Thoracic aorta (tissue), 2 donors: ENCODE data around the gene BIRC7. TPM values are rescaled to one million over a fixed set of nuclear protein-coding genes. Genes with fewer than 3 reads are reported as not detected.

ENCODE experiments used
- ATAC-seq: fragments of 150-250 bp; one replicate; pipeline ENCODE4 v1.8.0; 2017; ENCODE audit warnings: low read depth; ENCODE audit not compliant: insufficient number of reproducible peaks, low FRiP score
- DNase-seq: peaks from one replicate; pipeline ENCODE4 v3.0.0-alpha.2; 2020; ENCODE audit warnings: low spot score
- H3K27ac ChIP-seq, 2 donors: fragments of 200-600 bp; sonication (generic); 1 replicate in 1 of 2; 2 replicates in 1 of 2; pipeline ENCODE4 v1.5.1; 2016; ENCODE audit warnings: mild to moderate bottlenecking in 2 of 2, moderate library complexity in 2 of 2
- H3K27me3 ChIP-seq: fragments of 200-600 bp; sonication (generic); replicated peaks from 2 replicates; pipeline ENCODE4 v1.6.0; 2016; ENCODE audit warnings: mild to moderate bottlenecking; ENCODE audit not compliant: insufficient read depth
- H3K36me3 ChIP-seq: fragments of 200-600 bp; sonication (generic); one replicate; pipeline ENCODE4 v1.5.1; 2016
- H3K4me1 ChIP-seq, 2 donors: fragments of 200-600 bp; sonication (generic); 1 replicate in 1 of 2; 2 replicates in 1 of 2; pipeline versions ENCODE4 v1.5.1 to v1.6.0; 2016; ENCODE audit warnings: low read depth in 2 of 2, mild to moderate bottlenecking in 1 of 2; ENCODE audit not compliant: control insufficient read depth in 1 of 2
- H3K4me3 ChIP-seq: fragments of 200-600 bp; sonication (generic); 2 replicates; pipeline ENCODE4 v1.5.1; 2016; ENCODE audit warnings: mild to moderate bottlenecking
- H3K9me3 ChIP-seq: fragments of 200-600 bp; sonication (generic); 2 replicates; pipeline ENCODE4 v1.5.1; 2016
- total RNA-seq, 2 donors: library from RNA; depleted of rRNA; stranded (reverse); fragments of >200 nt; gene quantifications; one replicate each; pipeline versions ENCODE4 v1.1.0 to v1.2.3, GENCODE V29; 2016
- TF ChIP-seq, protein P1 (sequence below): fragments of 200-600 bp; sonication (generic); IDR thresholded peaks from one replicate; pipeline ENCODE4 v1.5.1; 2019; ENCODE audit warnings: antibody characterized with exemption

Gene BIRC7
- total RNA-seq, 2 donors from 2014 or later, result not detected

DNA sequence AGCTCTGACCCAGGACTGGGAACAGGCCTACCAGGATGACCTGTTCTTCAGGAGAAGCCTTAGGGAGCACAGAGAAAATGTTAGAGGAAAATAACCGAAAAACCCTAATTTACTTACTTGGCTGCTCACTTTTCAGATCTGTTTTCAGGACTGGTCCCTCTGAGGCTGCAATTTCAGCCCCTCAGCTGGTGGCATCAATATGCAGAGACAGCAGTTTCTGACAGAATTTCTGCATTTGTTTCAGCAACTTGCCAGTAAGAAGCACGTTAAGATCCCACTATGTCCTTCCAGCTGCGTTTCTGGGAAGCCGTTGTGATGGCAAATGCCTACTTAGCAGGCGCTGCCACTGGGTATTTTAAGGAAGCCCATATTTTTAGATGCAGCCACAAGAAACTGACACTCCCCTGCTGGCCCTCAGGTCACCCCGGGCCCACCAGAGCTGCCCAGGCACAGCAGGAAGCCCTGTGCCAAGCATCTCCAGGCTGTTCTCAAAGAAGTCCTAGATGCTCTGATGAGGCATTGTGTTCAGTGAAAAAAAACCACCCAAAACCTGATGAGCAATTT, 27.3 kb upstream of the BIRC7 start:
- H3K27me3 ChIP-seq, result no peaks in the 10 kb centered on the region
- no peak overlapping the region for H3K4me3 ChIP-seq
- H3K36me3 ChIP-seq, result peaks cover 55% of the 10 kb centered on the region
- TF ChIP-seq, protein P1, sequence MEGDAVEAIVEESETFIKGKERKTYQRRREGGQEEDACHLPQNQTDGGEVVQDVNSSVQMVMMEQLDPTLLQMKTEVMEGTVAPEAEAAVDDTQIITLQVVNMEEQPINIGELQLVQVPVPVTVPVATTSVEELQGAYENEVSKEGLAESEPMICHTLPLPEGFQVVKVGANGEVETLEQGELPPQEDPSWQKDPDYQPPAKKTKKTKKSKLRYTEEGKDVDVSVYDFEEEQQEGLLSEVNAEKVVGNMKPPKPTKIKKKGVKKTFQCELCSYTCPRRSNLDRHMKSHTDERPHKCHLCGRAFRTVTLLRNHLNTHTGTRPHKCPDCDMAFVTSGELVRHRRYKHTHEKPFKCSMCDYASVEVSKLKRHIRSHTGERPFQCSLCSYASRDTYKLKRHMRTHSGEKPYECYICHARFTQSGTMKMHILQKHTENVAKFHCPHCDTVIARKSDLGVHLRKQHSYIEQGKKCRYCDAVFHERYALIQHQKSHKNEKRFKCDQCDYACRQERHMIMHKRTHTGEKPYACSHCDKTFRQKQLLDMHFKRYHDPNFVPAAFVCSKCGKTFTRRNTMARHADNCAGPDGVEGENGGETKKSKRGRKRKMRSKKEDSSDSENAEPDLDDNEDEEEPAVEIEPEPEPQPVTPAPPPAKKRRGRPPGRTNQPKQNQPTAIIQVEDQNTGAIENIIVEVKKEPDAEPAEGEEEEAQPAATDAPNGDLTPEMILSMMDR, result no peak
- DNase-seq (no peak), ATAC-seq (no peak)
- peaks cover 3 to 29% of the 10 kb centered on the region in 2 donors for H3K4me1 ChIP-seq
- H3K27ac ChIP-seq, result no peak overlapping the region
- H3K9me3 ChIP-seq, result no peaks in the 10 kb centered on the region

DNA sequence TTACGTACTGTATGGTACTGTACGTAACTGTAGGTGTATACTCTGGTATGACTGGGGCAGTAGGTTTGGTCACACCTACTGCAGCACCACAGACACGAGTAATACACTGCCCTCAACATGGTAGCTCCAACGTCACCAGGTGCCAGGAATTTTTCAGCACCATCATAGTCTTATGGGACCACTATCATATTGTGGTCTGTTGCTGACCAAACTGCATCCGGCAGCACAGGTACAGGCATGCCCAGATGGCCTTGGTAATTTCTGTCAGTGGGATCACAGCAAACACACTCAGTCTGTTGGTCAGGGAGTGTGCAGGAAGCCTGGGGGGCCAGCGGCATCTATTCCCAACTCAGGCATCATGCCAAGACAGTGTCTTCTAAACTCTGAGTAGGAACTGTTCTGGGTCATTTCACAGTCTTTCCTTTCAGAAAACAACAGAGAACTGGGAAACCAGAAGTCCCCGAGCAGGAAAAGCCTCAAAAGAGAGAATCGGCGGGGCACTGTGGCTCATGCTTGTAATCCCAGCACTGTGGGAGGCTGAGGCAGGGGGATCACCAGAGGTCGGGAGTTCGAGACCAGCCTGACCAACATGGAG, 25.6 kb upstream of the BIRC7 start:
- TF ChIP-seq, protein P1, result no peak
- H3K9me3 ChIP-seq, result no peaks in the 10 kb centered on the region
- no peak for DNase-seq
- H3K36me3 ChIP-seq, result peaks cover 44% of the 10 kb centered on the region
- no peak for ATAC-seq
- no peak overlapping the region for H3K4me3 ChIP-seq
- no peak overlapping the region for H3K27ac ChIP-seq
- H3K4me1 ChIP-seq, result peaks cover 11 to 45% of the 10 kb centered on the region in 2 donors
- H3K27me3 ChIP-seq, result no peaks in the 10 kb centered on the region

DNA sequence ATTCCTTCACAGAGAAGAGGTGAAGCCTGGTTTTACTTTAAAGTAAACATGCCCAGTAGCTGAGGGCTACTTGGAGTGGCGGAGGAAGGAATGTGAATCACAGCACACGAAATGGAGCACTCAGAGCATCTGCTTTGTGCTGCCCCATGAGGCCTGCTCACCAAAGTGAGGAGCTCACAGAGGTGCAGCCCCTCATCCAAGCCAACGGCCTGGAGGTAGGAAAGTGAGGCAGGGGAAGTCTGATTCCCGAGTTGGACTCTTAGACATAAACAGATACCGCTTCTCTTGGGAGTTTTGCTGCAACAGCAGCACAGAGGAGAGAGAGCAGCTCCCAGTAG, 23.3 kb upstream of the BIRC7 start:
- Histone ChIP-seq H3K9me3 (no peaks in the 10 kb centered on the region), H3K4me3 (no peak overlapping the region), H3K27me3 (no peaks in the 10 kb centered on the region), H3K27ac (no peak overlapping the region), H3K36me3 (peaks cover 39% of the 10 kb centered on the region), H3K4me1 (peaks cover 16 to 49% of the 10 kb centered on the region in 2 donors)
- DNase-seq (no peak), ATAC-seq (no peak)
- TF ChIP-seq, protein P1, result no peak

DNA sequence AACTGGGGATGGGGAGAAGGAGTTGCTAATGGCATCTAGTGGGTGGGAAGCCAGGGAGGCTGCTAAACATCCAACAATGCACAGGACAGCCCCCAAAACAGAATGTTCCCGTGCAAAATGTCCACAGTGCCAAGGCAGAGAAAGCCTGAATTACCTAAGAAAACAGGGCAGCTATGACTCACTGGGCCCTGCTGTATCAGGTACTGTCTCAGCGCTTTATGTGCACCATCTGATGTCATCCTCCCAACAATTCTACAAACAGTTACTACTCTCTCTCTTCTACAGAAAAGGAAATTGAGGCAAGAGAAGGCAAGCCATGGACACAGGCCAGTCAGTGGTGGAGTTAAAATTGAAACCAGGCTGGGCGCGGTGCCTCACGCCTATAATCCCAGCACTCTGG, 22.9 kb upstream of the BIRC7 start:
- no peaks in the 10 kb centered on the region for H3K27me3 ChIP-seq
- H3K4me3 ChIP-seq, result no peak overlapping the region
- DNase-seq (no peak), ATAC-seq (no peak)
- no peak overlapping the region for H3K27ac ChIP-seq
- peaks cover 16 to 49% of the 10 kb centered on the region in 2 donors for H3K4me1 ChIP-seq
- TF ChIP-seq, protein P1, result no peak
- no peaks in the 10 kb centered on the region for H3K9me3 ChIP-seq
- H3K36me3 ChIP-seq, result peaks cover 36% of the 10 kb centered on the region

DNA sequence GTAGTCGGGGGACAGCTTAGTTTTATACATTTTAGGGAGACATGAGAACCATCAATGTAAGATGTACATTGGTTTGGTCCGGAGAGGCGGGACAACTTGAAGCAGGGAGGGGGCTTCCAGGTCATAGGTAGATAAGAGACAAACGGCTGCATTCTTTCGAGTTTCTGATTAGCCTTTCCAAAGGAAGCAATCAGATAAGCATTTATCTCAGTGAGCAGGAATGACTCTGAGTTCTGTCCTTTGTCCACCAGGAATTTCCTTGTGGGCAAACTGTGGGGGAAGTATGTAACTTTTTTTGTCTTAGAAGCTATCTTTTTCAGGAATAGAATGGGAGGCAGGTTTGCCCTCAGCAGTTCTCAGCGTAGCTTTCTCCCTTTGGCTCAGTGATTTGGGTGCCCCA, 21.2 kb upstream of the BIRC7 start:
- peak overlapping the region; percentile 79 for H3K4me3 ChIP-seq
- no peak for DNase-seq

More for the DNA sequence above, 21.2 kb upstream of the BIRC7 start:
- Histone ChIP-seq H3K4me1 (peaks cover 16 to 49% of the 10 kb centered on the region in 2 donors), H3K9me3 (no peaks in the 10 kb centered on the region), H3K27ac (no peak overlapping the region), H3K27me3 (no peaks in the 10 kb centered on the region), H3K36me3 (peaks cover 28% of the 10 kb centered on the region)
- TF ChIP-seq, protein P1, result no peak
- ATAC-seq, result no peak
